ENCODE measurements around the gene NEGR1.

NEGR1 gene

GRCh38 chr1:71645015-71645414 lies 637.3 kb downstream of the NEGR1 start:
- no peaks in the 10 kb centered on the region for H3K27me3 ChIP-seq (ENCODE audit: insufficient read depth, low read length)
- H3K4me3 ChIP-seq (ENCODE audit: low read length) = no peak overlapping the region
- H2AFZ ChIP-seq (ENCODE audit: low read depth, low read length) = no peak overlapping the region
- no peaks in the 10 kb centered on the region for H3K9me3 ChIP-seq (ENCODE audit: low read length)
- H3K36me3 ChIP-seq (ENCODE audit: insufficient read depth, low read length) = no peaks in the 10 kb centered on the region
- H3K4me1 ChIP-seq (ENCODE audit: insufficient read depth, low read length) = peaks cover 10% of the 10 kb centered on the region

- Histone ChIP-seq H3K36me3 (ENCODE audit: insufficient read depth, low read length) (no peaks in the 10 kb centered on the region), H3K4me3 (ENCODE audit: low read length) (no peak overlapping the region), H3K27me3 (ENCODE audit: insufficient read depth, low read length) (no peaks in the 10 kb centered on the region), H3K4me1 (ENCODE audit: insufficient read depth, low read length) (peaks cover 11% of the 10 kb centered on the region), H3K9me3 (ENCODE audit: low read length) (no peaks in the 10 kb centered on the region), H2AFZ (ENCODE audit: low read depth, low read length) (no peak overlapping the region)
These were observed 640.4 kb downstream of the NEGR1 start for GRCh38 chr1:71641903-71642302.

GRCh38 chr1:71640998-71641397 lies 641.3 kb downstream of the NEGR1 start:
- H3K9me3 ChIP-seq (ENCODE audit: low read length) = no peaks in the 10 kb centered on the region
- no peak overlapping the region for H2AFZ ChIP-seq (ENCODE audit: low read depth, low read length)
- H3K4me3 ChIP-seq (ENCODE audit: low read length) = no peak overlapping the region

GRCh38 chr1:71640116-71640515 lies 642.2 kb downstream of the NEGR1 start:
- no peak overlapping the region for H2AFZ ChIP-seq (ENCODE audit: low read depth, low read length)
- no peaks in the 10 kb centered on the region for H3K27me3 ChIP-seq (ENCODE audit: insufficient read depth, low read length)

More at GRCh38 chr1:71640998-71641397, 641.3 kb downstream of the NEGR1 start:
- H3K27me3 ChIP-seq (ENCODE audit: insufficient read depth, low read length) = no peaks in the 10 kb centered on the region
- peaks cover 11% of the 10 kb centered on the region for H3K4me1 ChIP-seq (ENCODE audit: insufficient read depth, low read length)
- H3K36me3 ChIP-seq (ENCODE audit: insufficient read depth, low read length) = no peaks in the 10 kb centered on the region

GRCh38 chr1:71638081-71638766 lies 644.1 kb downstream of the NEGR1 start:
- Histone ChIP-seq H2AFZ (ENCODE audit: low read depth, low read length) (no peak overlapping the region), H3K4me1 (ENCODE audit: insufficient read depth, low read length) (peaks cover 11% of the 10 kb centered on the region), H3K9me3 (ENCODE audit: low read length) (peaks cover 5% of the 10 kb centered on the region), H3K4me3 (ENCODE audit: low read length) (no peak overlapping the region), H3K27me3 (ENCODE audit: insufficient read depth, low read length) (no peaks in the 10 kb centered on the region), H3K36me3 (ENCODE audit: insufficient read depth, low read length) (no peaks in the 10 kb centered on the region)

More at GRCh38 chr1:71640116-71640515, 642.2 kb downstream of the NEGR1 start:
- Histone ChIP-seq H3K4me1 (ENCODE audit: insufficient read depth, low read length) (peaks cover 11% of the 10 kb centered on the region), H3K4me3 (ENCODE audit: low read length) (no peak overlapping the region), H3K36me3 (ENCODE audit: insufficient read depth, low read length) (no peaks in the 10 kb centered on the region), H3K9me3 (ENCODE audit: low read length) (peaks cover 5% of the 10 kb centered on the region)

- peaks cover 5% of the 10 kb centered on the region for H3K4me1 ChIP-seq (ENCODE audit: insufficient read depth, low read length)
- H2AFZ ChIP-seq (ENCODE audit: low read depth, low read length) = no peak overlapping the region
- H3K4me3 ChIP-seq (ENCODE audit: low read length) = no peak overlapping the region
- H3K36me3 ChIP-seq (ENCODE audit: insufficient read depth, low read length) = no peaks in the 10 kb centered on the region
- H3K27me3 ChIP-seq (ENCODE audit: insufficient read depth, low read length) = no peaks in the 10 kb centered on the region
- peaks cover 5% of the 10 kb centered on the region for H3K9me3 ChIP-seq (ENCODE audit: low read length)
These were observed 646.8 kb downstream of the NEGR1 start for GRCh38 chr1:71635568-71635967.

GRCh38 chr1:71634159-71634558 lies 648.2 kb downstream of the NEGR1 start:
- Histone ChIP-seq H3K36me3 (ENCODE audit: insufficient read depth, low read length) (no peaks in the 10 kb centered on the region), H3K9me3 (ENCODE audit: low read length) (peaks cover 5% of the 10 kb centered on the region), H3K27me3 (ENCODE audit: insufficient read depth, low read length) (no peaks in the 10 kb centered on the region), H3K4me3 (ENCODE audit: low read length) (no peak overlapping the region), H2AFZ (ENCODE audit: low read depth, low read length) (no peak overlapping the region), H3K4me1 (ENCODE audit: insufficient read depth, low read length) (no peaks in the 10 kb centered on the region)

- no peaks in the 10 kb centered on the region for H3K4me1 ChIP-seq (ENCODE audit: insufficient read depth, low read length)
- H3K4me3 ChIP-seq (ENCODE audit: low read length) = no peak overlapping the region
- H3K27me3 ChIP-seq (ENCODE audit: insufficient read depth, low read length) = no peaks in the 10 kb centered on the region
- H3K36me3 ChIP-seq (ENCODE audit: insufficient read depth, low read length) = no peaks in the 10 kb centered on the region
- no peak overlapping the region for H2AFZ ChIP-seq (ENCODE audit: low read depth, low read length)
- no peaks in the 10 kb centered on the region for H3K9me3 ChIP-seq (ENCODE audit: low read length)
These were observed 652.3 kb downstream of the NEGR1 start for GRCh38 chr1:71630073-71630472.

- no peak overlapping the region for H3K4me3 ChIP-seq (ENCODE audit: low read length)
These were observed 657.3 kb downstream of the NEGR1 start for GRCh38 chr1:71625004-71625403.

GRCh38 chr1:71623888-71624287 lies 658.5 kb downstream of the NEGR1 start:
- no peaks in the 10 kb centered on the region for H3K36me3 ChIP-seq (ENCODE audit: insufficient read depth, low read length)
- no peak overlapping the region for H3K4me3 ChIP-seq (ENCODE audit: low read length)
- H2AFZ ChIP-seq (ENCODE audit: low read depth, low read length) = no peak overlapping the region
- H3K27me3 ChIP-seq (ENCODE audit: insufficient read depth, low read length) = no peaks in the 10 kb centered on the region
- H3K4me1 ChIP-seq (ENCODE audit: insufficient read depth, low read length) = no peaks in the 10 kb centered on the region
- no peaks in the 10 kb centered on the region for H3K9me3 ChIP-seq (ENCODE audit: low read length)

More at GRCh38 chr1:71625004-71625403, 657.3 kb downstream of the NEGR1 start:
- Histone ChIP-seq H3K9me3 (ENCODE audit: low read length) (no peaks in the 10 kb centered on the region), H2AFZ (ENCODE audit: low read depth, low read length) (no peak overlapping the region), H3K27me3 (ENCODE audit: insufficient read depth, low read length) (no peaks in the 10 kb centered on the region), H3K36me3 (ENCODE audit: insufficient read depth, low read length) (no peaks in the 10 kb centered on the region), H3K4me1 (ENCODE audit: insufficient read depth, low read length) (no peaks in the 10 kb centered on the region)

GRCh38 chr1:71621785-71622184 lies 660.6 kb downstream of the NEGR1 start:
- Histone ChIP-seq H3K4me3 (ENCODE audit: low read length) (no peak overlapping the region), H3K36me3 (ENCODE audit: insufficient read depth, low read length) (no peaks in the 10 kb centered on the region), H2AFZ (ENCODE audit: low read depth, low read length) (no peak overlapping the region), H3K27me3 (ENCODE audit: insufficient read depth, low read length) (no peaks in the 10 kb centered on the region), H3K9me3 (ENCODE audit: low read length) (no peaks in the 10 kb centered on the region), H3K4me1 (ENCODE audit: insufficient read depth, low read length) (no peaks in the 10 kb centered on the region)

- no peak overlapping the region for H3K4me3 ChIP-seq (ENCODE audit: low read length)
- no peak overlapping the region for H2AFZ ChIP-seq (ENCODE audit: low read depth, low read length)
- H3K4me1 ChIP-seq (ENCODE audit: insufficient read depth, low read length) = no peaks in the 10 kb centered on the region
- H3K36me3 ChIP-seq (ENCODE audit: insufficient read depth, low read length) = no peaks in the 10 kb centered on the region
- H3K9me3 ChIP-seq (ENCODE audit: low read length) = peaks cover 3% of the 10 kb centered on the region
- no peaks in the 10 kb centered on the region for H3K27me3 ChIP-seq (ENCODE audit: insufficient read depth, low read length)
These were observed 663.4 kb downstream of the NEGR1 start for GRCh38 chr1:71618766-71619530.

GRCh38 chr1:71618191-71618590 lies 664.1 kb downstream of the NEGR1 start:
- Histone ChIP-seq H3K36me3 (ENCODE audit: insufficient read depth, low read length) (no peaks in the 10 kb centered on the region), H3K4me3 (ENCODE audit: low read length) (no peak overlapping the region), H3K4me1 (ENCODE audit: insufficient read depth, low read length) (no peaks in the 10 kb centered on the region), H3K27me3 (ENCODE audit: insufficient read depth, low read length) (no peaks in the 10 kb centered on the region), H2AFZ (ENCODE audit: low read depth, low read length) (no peak overlapping the region), H3K9me3 (ENCODE audit: low read length) (peaks cover 3% of the 10 kb centered on the region)
